HCT116 (cell line): ENCODE data around the gene CNTNAP2. TPM values are rescaled to one million over a fixed set of nuclear protein-coding genes. Genes with fewer than 3 reads are reported as not detected.

Source experiments
- ATAC-seq: fragments of 200-7000 bp; cut with Tn5 transposase; 2 replicates; pipeline ENCODE4 v1.9.1; 2020; ENCODE audit warnings: mild to moderate bottlenecking, moderate library complexity
- BruUV-seq: library from RNA; stranded (reverse); fragments of 400-500 nt; replicated peaks from 2 replicates; lab custom pipeline; 2021; lab: Mats Ljungman, UMichigan
- CTCF ChIA-PET: fragments of 300-600 bp; sonication (Branson Sonifier 250); formaldehyde crosslinking; loops from one replicate; lab custom pipeline; 2021; ENCODE audit warnings: antibody characterized with exemption; lab: Charles Lee
- POLR2A ChIA-PET: fragments of 300-600, 350-600 bp; sonication (Branson Sonifier 250); formaldehyde crosslinking; loops from one replicate; lab custom pipeline; 2021; ENCODE audit warnings: antibody characterized with exemption; lab: Charles Lee
- RAD21 ChIA-PET, 2 experiments: fragments of 300-600 bp; sonication (Branson Sonifier 250); formaldehyde crosslinking; loops; one replicate each; lab custom pipeline; 2023; ENCODE audit warnings: low total read pairs in 2 of 2; ENCODE audit not compliant: uncharacterized antibody in 2 of 2, unreplicated experiment in 2 of 2, low non-redundant PET in 1 of 2; lab: Charles Lee
- DNase-seq: peaks from one replicate; pipeline ENCODE4 v3.0.0-alpha.2; 2010; ENCODE audit warnings: low read depth, low spot score
- H2AFZ ChIP-seq: fragments of 200-600 bp; shearing (Covaris generic), sonication (generic); 2 replicates; pipeline ENCODE4 v1.6.1; 2017; ENCODE audit warnings: low read depth, mixed run types, mixed read lengths, antibody characterized with exemption, low read length; ENCODE audit not compliant: poor library complexity, severe bottlenecking
- H3K27ac ChIP-seq: 2 replicates; pipeline ENCODE4 v1.5.1; 2012; ENCODE audit warnings: low read depth, low read length
- H3K27me3 ChIP-seq: fragments of 200-600 bp; sonication (generic); 2 replicates; pipeline ENCODE4 v1.6.1; 2016; ENCODE audit warnings: mixed run types, low read length, mixed read lengths; ENCODE audit not compliant: insufficient read depth
- H3K36me3 ChIP-seq, 2 experiments: fragments of 200-500 bp in 1 of 2; fragments of 200-600 bp in 1 of 2; sonication (Bioruptor generic) in 1 of 2; sonication (generic) in 1 of 2; 2 replicates each; pipeline versions ENCODE4 v1.5.1 to v1.6.1; 2014 to 2016; ENCODE audit warnings: low read length in 2 of 2, inconsistent platforms in 1 of 2, mixed read lengths in 1 of 2, mixed run types in 1 of 2; ENCODE audit not compliant: insufficient read depth in 2 of 2, control insufficient read depth in 1 of 2
- H3K4me1 ChIP-seq, 2 experiments: fragments of 200-600 bp in 1 of 2; sonication (generic) in 1 of 2; 2 replicates each; pipeline versions ENCODE4 v1.5.1 to v1.6.1; 2012 to 2017; ENCODE audit warnings: low read length in 2 of 2, inconsistent platforms in 1 of 2, mild to moderate bottlenecking in 1 of 2, mixed read lengths in 1 of 2, mixed run types in 1 of 2, moderate library complexity in 1 of 2; ENCODE audit not compliant: insufficient read depth in 2 of 2, control insufficient read depth in 1 of 2
- H3K4me2 ChIP-seq: fragments of 200-600 bp; sonication (generic); 2 replicates; pipeline ENCODE4 v1.6.1; 2017; ENCODE audit warnings: mixed run types, low read length, mixed read lengths
- H3K4me3 ChIP-seq, 2 experiments: fragments of 200-600 bp in 1 of 2; sonication (generic) in 1 of 2; replicated peaks in 1 of 2; 2 replicates each; pipeline ENCODE4 v1.5.1; 2011 to 2016; ENCODE audit warnings: low read length in 2 of 2, control low read depth in 1 of 2, low read depth in 1 of 2, mild to moderate bottlenecking in 1 of 2, mixed read lengths in 1 of 2, mixed run types in 1 of 2
- H3K79me2 ChIP-seq: fragments of 200-600 bp; sonication (generic); 2 replicates; pipeline ENCODE4 v1.6.1; 2017; ENCODE audit warnings: mild to moderate bottlenecking, mixed run types, low read length, moderate library complexity, mixed read lengths; ENCODE audit not compliant: insufficient read depth
- H3K9ac ChIP-seq: fragments of 200-600 bp; sonication (generic); 2 replicates; pipeline ENCODE4 v1.6.1; 2016; ENCODE audit warnings: low read length, mixed read lengths
- H3K9me2 ChIP-seq: fragments of 200-600 bp; sonication (generic), shearing (Covaris generic); 2 replicates; pipeline ENCODE4 v1.6.1; 2017; ENCODE audit warnings: mixed run types, mild to moderate bottlenecking, moderate library complexity; ENCODE audit not compliant: insufficient read depth
- H3K9me3 ChIP-seq, 2 experiments: fragments of 200-500 bp in 1 of 2; fragments of 200-600 bp in 1 of 2; sonication (Bioruptor generic) in 1 of 2; sonication (generic) in 1 of 2; 2 replicates each; pipeline ENCODE4 v1.6.1; 2014 to 2017; ENCODE audit warnings: low read length in 2 of 2, mixed read lengths in 2 of 2, inconsistent platforms in 1 of 2, low read depth in 1 of 2, mild to moderate bottlenecking in 1 of 2, mixed run types in 1 of 2, moderate library complexity in 1 of 2; ENCODE audit not compliant: control insufficient read depth in 1 of 2, insufficient read depth in 1 of 2
- H4K20me1 ChIP-seq: fragments of 200-600 bp; sonication (generic), shearing (Covaris generic); 2 replicates; pipeline ENCODE4 v1.6.1; 2017; ENCODE audit warnings: mixed run types, mild to moderate bottlenecking, moderate library complexity; ENCODE audit not compliant: insufficient read depth
- EGR1 ChIP-seq: IDR thresholded peaks from 2 replicates; pipeline ENCODE4 v1.6.1; 2012; ENCODE audit warnings: low read depth
- ELF1 ChIP-seq: IDR thresholded peaks from 2 replicates; pipeline ENCODE4 v1.6.1; 2012; ENCODE audit warnings: low read depth, borderline replicate concordance
- EZH2phosphoT487 ChIP-seq: fragments of 200-600 bp; IDR thresholded peaks from 2 replicates; pipeline ENCODE4 v1.6.1; 2018; ENCODE audit warnings: antibody characterized with exemption, borderline replicate concordance
- POLR2AphosphoS5 ChIP-seq: IDR thresholded peaks from 2 replicates; pipeline ENCODE4 v1.6.1; 2011; ENCODE audit warnings: mild to moderate bottlenecking, low read depth, low read length, moderate library complexity
- RAD21 ChIP-seq: IDR thresholded peaks from 2 replicates; pipeline ENCODE4 v1.6.1; 2012; ENCODE audit warnings: low read depth, mild to moderate bottlenecking
- SP1 ChIP-seq: IDR thresholded peaks from 2 replicates; pipeline ENCODE4 v1.6.1; 2012; ENCODE audit warnings: low read depth
- intact Hi-C: fragments of 100-400 bp; cut with micrococcal nuclease; formaldehyde crosslinking; loops from 2 replicates; pipeline ENCODE4 v1.10.0; 2022
- total RNA-seq: library from RNA; stranded (reverse); gene quantifications from one replicate; pipeline ENCODE4 v1.2.1, GENCODE V29; 2021; ENCODE audit not compliant: unreplicated experiment
- TF ChIP-seq, protein P1 (sequence below): IDR thresholded peaks from 2 replicates; pipeline ENCODE4 v1.6.1; 2011; ENCODE audit warnings: mild to moderate bottlenecking, low read length, moderate library complexity; ENCODE audit not compliant: insufficient replicate concordance; ENCODE audit errors: extremely low read depth

CNTNAP2 gene
- total RNA-seq, 1 experiment from 2014 or later = 0.37 TPM

DNA sequence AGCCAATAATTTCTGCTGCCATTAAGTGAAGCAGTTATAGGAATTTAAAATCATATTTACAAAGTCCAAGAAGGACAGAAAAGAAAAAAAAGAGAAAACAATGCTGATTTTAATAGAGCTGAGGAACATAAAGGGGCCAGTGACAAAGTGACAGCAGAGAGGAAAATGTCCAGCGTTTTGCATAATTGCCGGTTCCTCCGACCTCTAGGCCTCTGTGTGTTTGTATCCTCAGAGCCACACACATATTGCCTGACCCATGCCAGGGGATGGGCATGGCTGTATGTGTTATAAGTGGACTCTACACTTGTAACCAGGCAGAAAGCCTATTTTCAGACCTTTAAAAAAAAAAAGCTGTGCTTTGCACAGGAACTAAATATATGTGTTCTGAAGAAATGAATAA, 2107.1 kb downstream of the CNTNAP2 start:
- H3K27me3 ChIP-seq = peaks cover 6% of the 10 kb centered on the region; the same call in 1 of the 2 replicates
- no peak overlapping the region for H2AFZ ChIP-seq
- no TSS peak for BruUV-seq
- no peaks in the 10 kb centered on the region for H4K20me1 ChIP-seq
- no peaks in the 10 kb centered on the region for H3K79me2 ChIP-seq
- TF ChIP-seq RAD21 (no peak), SP1 (no peak)
- TF ChIP-seq, protein P1, sequence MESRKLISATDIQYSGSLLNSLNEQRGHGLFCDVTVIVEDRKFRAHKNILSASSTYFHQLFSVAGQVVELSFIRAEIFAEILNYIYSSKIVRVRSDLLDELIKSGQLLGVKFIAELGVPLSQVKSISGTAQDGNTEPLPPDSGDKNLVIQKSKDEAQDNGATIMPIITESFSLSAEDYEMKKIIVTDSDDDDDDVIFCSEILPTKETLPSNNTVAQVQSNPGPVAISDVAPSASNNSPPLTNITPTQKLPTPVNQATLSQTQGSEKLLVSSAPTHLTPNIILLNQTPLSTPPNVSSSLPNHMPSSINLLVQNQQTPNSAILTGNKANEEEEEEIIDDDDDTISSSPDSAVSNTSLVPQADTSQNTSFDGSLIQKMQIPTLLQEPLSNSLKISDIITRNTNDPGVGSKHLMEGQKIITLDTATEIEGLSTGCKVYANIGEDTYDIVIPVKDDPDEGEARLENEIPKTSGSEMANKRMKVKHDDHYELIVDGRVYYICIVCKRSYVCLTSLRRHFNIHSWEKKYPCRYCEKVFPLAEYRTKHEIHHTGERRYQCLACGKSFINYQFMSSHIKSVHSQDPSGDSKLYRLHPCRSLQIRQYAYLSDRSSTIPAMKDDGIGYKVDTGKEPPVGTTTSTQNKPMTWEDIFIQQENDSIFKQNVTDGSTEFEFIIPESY = no peak
- no peak overlapping the region for H3K9ac ChIP-seq
- no peaks in the 10 kb centered on the region for H3K4me1 ChIP-seq
- H3K4me2 ChIP-seq = no peak overlapping the region
- H3K9me3 ChIP-seq = no peaks in the 10 kb centered on the region
- H3K4me3 ChIP-seq = no peak overlapping the region
- ChIA-PET POLR2A (no interaction called here), CTCF (no interaction called here), RAD21 (no interaction called here)
- H3K9me2 ChIP-seq = no peaks in the 10 kb centered on the region
- no peaks in the 10 kb centered on the region for H3K36me3 ChIP-seq
- intact Hi-C loops = no loop called here
- DNase-seq (no peak), ATAC-seq (no peak)
- H3K27ac ChIP-seq = no peak overlapping the region

DNA sequence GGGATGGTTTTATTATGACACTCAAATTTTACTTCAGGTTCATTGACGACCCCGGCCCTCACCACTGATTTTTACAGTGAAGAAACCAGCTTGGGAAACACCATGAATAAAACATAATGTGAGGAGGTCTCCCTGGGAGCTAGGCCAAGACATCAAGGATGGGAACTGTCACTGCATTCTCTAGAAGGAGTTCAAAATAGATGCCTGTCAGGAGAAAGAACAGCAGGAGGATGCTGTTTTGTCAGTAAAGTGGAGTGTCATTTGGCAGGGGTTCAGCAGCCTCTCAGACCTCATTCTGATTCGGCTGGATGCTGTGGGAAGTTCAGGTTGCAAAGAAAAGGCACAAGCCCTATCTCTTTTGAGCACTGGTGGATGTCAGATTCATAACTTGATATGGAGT, 2113.7 kb downstream of the CNTNAP2 start:
- Histone ChIP-seq H4K20me1 (no peaks in the 10 kb centered on the region), H3K9me2 (no peaks in the 10 kb centered on the region), H3K79me2 (no peaks in the 10 kb centered on the region), H3K9me3 (no peaks in the 10 kb centered on the region), H3K27ac (no peak overlapping the region), H2AFZ (no peak overlapping the region), H3K36me3 (no peaks in the 10 kb centered on the region), H3K9ac (no peak overlapping the region), H3K27me3 (peaks cover 6% of the 10 kb centered on the region; the same call in 1 of the 2 replicates), H3K4me3 (no peak overlapping the region), H3K4me2 (no peak overlapping the region), H3K4me1 (no peaks in the 10 kb centered on the region)
- TF ChIP-seq POLR2AphosphoS5 (no peak), RAD21 (no peak), SP1 (no peak), ELF1 (no peak), EZH2phosphoT487 (no peak), EGR1 (no peak)
- BruUV-seq = no TSS peak
- RAD21 ChIA-PET = no interaction called here
- intact Hi-C loops = no loop called here
- POLR2A ChIA-PET = no interaction called here
- ATAC-seq (no peak), DNase-seq (no peak)
- CTCF ChIA-PET = no interaction called here
